Spleen (tissue), 11 donors: Measurements from ENCODE around the gene MICALL2. TPM values are rescaled to one million over a fixed set of nuclear protein-coding genes. Genes with fewer than 3 reads are reported as not detected.
A peak's percentile ranks its signal among the peaks of the same experiment; 100 is the strongest.

Experiments used
- DNase-seq: peaks from one replicate; pipeline ENCODE4 v3.0.0-alpha.2; 2020
- H3K27ac ChIP-seq, 8 donors: fragments of 200-600 bp; sonication (generic) in 7 of 8; 1 replicate in 4 of 8; 2 replicates in 4 of 8; pipeline versions ENCODE4 v1.5.0 to v1.8.0; 2016 to 2021; ENCODE audit warnings: inconsistent platforms in 4 of 8, mild to moderate bottlenecking in 4 of 8, moderate library complexity in 1 of 8
- H3K27me3 ChIP-seq, 7 donors: fragments of 200-600 bp; sonication (generic) in 6 of 7; replicated peaks in 1 of 7; 1 replicate in 4 of 7; 2 replicates in 3 of 7; pipeline versions ENCODE4 v1.5.0 to v1.8.0; 2016 to 2021; ENCODE audit warnings: inconsistent platforms in 3 of 7, mild to moderate bottlenecking in 1 of 7
- H3K36me3 ChIP-seq, 6 donors: fragments of 200-600 bp; sonication (generic) in 5 of 6; 1 replicate in 4 of 6; 2 replicates in 2 of 6; pipeline versions ENCODE4 v1.5.0 to v1.8.0; 2016 to 2021; ENCODE audit warnings: inconsistent platforms in 2 of 6
- H3K4me1 ChIP-seq, 6 donors: fragments of 200-600 bp; sonication (generic) in 5 of 6; 1 replicate in 3 of 6; 2 replicates in 3 of 6; pipeline versions ENCODE4 v1.5.0 to v1.8.0; 2016 to 2021; ENCODE audit warnings: inconsistent platforms in 3 of 6
- H3K4me3 ChIP-seq, 8 donors: fragments of 200-600 bp; sonication (generic) in 7 of 8; 1 replicate in 4 of 8; 2 replicates in 4 of 8; pipeline versions ENCODE4 v1.5.0 to v1.8.0; 2016 to 2021; ENCODE audit warnings: inconsistent platforms in 4 of 8, mild to moderate bottlenecking in 4 of 8, moderate library complexity in 2 of 8
- H3K9me3 ChIP-seq, 8 donors: fragments of 200-600 bp; sonication (generic) in 7 of 8; 1 replicate in 4 of 8; 2 replicates in 4 of 8; pipeline versions ENCODE4 v1.5.0 to v1.8.0; 2016 to 2021; ENCODE audit warnings: inconsistent platforms in 4 of 8
- POLR2A ChIP-seq, 3 donors: fragments of 450-650 bp; IDR thresholded peaks; one replicate each; pipeline ENCODE4 v1.5.1; 2017; ENCODE audit warnings: antibody characterized with exemption in 3 of 3, mild to moderate bottlenecking in 1 of 3
- POLR2AphosphoS5 ChIP-seq, 3 donors: sonication (generic); formaldehyde crosslinking; IDR thresholded peaks; one replicate each; pipeline ENCODE4 v1.5.1; 2017; ENCODE audit warnings: antibody characterized with exemption in 3 of 3
- WGBS, 5 donors: extraction: QIAGEN DNeasy Blood & Tissue Kit in 3 of 5; methylation state at CpG; one replicate each; pipeline versions ENCODE4 v1.1.5 to v1.1.7; 2013 to 2018; 5-methylcytosine and 5-hydroxymethylcytosine counted together
- intact Hi-C: fragments of 100-400 bp; cut with DNase I; formaldehyde crosslinking; loops from one replicate; pipeline ENCODE4 v1.15.0; 2023; ENCODE audit warnings: low total_unique reads
- polyA plus RNA-seq, 3 donors: library from polyadenylated mRNA; stranded (reverse); fragments of 200-250 nt; gene quantifications; one replicate each; pipeline ENCODE4 v1.2.1, GENCODE V29; 2013
- total RNA-seq, 7 donors: library from RNA; depleted of rRNA in 3 of 7; stranded (reverse); fragments of >200 nt in 3 of 7; fragmentation: NEBNext Ultra II Directional in 4 of 7; extraction: Animal tissue kit (Norgen Biotek cat#: 25700) in 4 of 7; gene quantifications; one replicate each; pipeline versions ENCODE4 v1.1.0 to v1.2.1, GENCODE V29; 2016 to 2021
- TF ChIP-seq, protein P1 (sequence below), 11 experiments: fragments of 200-600 bp in 7 of 11; fragments of 450-650 bp in 4 of 11; sonication (generic) in 4 of 11; IDR thresholded peaks in 8 of 11; conservative IDR thresholded peaks in 3 of 11; 1 replicate in 7 of 11; 2 replicates in 4 of 11; pipeline versions ENCODE4 v1.4.0 to v1.8.0; 2016 to 2021; ENCODE audit warnings: antibody characterized with exemption in 11 of 11, inconsistent platforms in 4 of 11, mild to moderate bottlenecking in 1 of 11
- donor health status: healthy with polysubstance abuse.
- donor health status: DM: no; HTN: no; CAD: no; lungs with moderate emphysema.
- donor health status: DM: no; HTN: no; CAD: no.
- donor health status: Bipolar disorder and iron deficiency.
- donor health status: healthy.
- donor health status: DM: no; HTN: no; CAD: no.
- donor health status: DM: yes; HTN: yes; CAD: no.

MICALL2 gene
- total and polyA plus RNA-seq, 10 donors, result 36.3 to 361 (median 96.7) TPM

DNA sequence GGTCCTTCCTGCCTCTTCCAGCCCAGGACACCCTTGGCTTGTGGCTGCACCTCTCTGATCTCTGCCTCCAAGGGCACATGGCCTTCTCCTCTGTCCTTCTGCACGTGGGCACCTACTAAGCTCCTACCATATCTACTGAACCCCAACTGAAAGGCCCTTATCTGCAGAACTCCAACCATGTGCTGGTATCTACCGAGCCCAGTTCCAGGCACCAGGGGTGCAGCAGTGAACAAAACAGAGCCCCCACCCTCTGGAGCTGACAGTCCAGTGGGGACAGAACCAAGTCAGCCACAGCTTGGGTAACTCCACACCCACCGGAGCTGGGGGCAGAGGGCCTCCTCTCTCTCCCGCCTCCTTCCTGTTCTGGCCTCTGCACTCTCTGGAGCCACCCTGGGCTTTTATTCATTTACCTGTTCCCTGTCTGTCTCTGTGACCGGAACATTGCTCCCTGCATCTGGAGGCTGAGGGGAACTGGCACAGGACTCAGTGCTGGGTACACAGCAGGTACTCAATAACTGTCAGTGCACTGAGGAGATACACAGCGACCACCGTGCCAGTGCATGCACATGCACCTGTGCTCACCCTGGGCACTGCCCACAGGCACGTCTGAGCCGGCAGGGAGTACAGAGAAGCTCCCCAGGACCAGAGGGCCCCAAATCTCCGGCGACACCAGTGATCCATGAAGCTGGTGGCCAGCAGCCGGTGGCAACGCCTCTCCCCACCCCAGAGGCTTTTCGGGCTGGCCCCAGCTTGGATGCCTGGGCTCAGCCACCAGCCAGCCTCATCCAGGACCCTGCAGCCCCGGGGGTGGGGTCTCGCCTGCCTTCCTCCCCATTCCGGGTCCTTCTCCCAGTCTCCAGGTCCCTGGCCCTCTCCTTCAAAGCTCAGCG lies 2.0 kb downstream of the MICALL2 start:
- Histone ChIP-seq H3K9me3 (no peaks in the 10 kb centered on the region), H3K27me3 (no peaks in the 10 kb centered on the region), H3K27ac (peak overlapping the region in 5 of 8 donors; percentile 84 to 88 (median 86)), H3K36me3 (no peaks in the 10 kb centered on the region), H3K4me1 (peaks cover 26 to 96% (median 82%) of the 10 kb centered on the region in 6 donors), H3K4me3 (peak overlapping the region; percentile 78 to 98 (median 86))
- no peak for DNase-seq
- TF ChIP-seq POLR2AphosphoS5 (IDR thresholded peaks at IDR 0.05), result no peak
- TF ChIP-seq POLR2A (IDR thresholded peaks at IDR 0.05), result no peak
- TF ChIP-seq, protein P1, sequence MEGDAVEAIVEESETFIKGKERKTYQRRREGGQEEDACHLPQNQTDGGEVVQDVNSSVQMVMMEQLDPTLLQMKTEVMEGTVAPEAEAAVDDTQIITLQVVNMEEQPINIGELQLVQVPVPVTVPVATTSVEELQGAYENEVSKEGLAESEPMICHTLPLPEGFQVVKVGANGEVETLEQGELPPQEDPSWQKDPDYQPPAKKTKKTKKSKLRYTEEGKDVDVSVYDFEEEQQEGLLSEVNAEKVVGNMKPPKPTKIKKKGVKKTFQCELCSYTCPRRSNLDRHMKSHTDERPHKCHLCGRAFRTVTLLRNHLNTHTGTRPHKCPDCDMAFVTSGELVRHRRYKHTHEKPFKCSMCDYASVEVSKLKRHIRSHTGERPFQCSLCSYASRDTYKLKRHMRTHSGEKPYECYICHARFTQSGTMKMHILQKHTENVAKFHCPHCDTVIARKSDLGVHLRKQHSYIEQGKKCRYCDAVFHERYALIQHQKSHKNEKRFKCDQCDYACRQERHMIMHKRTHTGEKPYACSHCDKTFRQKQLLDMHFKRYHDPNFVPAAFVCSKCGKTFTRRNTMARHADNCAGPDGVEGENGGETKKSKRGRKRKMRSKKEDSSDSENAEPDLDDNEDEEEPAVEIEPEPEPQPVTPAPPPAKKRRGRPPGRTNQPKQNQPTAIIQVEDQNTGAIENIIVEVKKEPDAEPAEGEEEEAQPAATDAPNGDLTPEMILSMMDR (IDR thresholded peaks at IDR 0.05 in 8 of 11, conservative IDR thresholded peaks at IDR 0.05 in 3 of 11), result no peak
- WGBS, 5 donors, result 24 to 59% (median 39%) methylated on average over 10 to 18 of the region's 18 CpGs
- intact Hi-C loops, result no loop called here

DNA sequence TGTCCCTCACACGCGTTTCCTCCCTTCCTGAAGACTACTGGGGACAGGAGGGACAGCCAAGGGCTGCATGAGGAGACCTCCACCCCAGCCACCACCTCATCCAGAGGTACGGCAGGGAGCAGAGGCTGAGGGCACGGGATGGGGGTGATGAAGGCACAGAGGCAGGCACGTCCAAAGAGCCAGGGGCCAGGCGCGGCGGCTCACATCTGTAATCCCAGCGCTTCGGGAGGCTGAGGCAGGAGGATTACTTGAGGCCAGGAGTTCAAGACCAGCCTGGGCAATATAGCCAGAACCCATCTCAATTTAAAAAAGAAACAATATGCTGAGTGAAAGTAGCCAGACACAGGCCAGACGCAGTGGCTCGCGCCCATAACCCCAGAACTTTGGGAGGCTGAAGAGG lies 3.3 kb downstream of the MICALL2 start:
- DNase-seq, result no peak
- peaks cover 0 to 8% (median 0%) of the 10 kb centered on the region in 6 donors for H3K36me3 ChIP-seq
- no peaks in the 10 kb centered on the region for H3K27me3 ChIP-seq
- peak in 1 of 3 donors; percentile 59 for TF ChIP-seq POLR2AphosphoS5 (IDR thresholded peaks at IDR 0.05)
- TF ChIP-seq POLR2A (IDR thresholded peaks at IDR 0.05), result no peak
- peak overlapping the region in 6 of 8 donors; percentile 26 to 88 (median 84) for H3K27ac ChIP-seq
- peak overlapping the region in 6 of 8 donors; percentile 78 to 98 (median 86) for H3K4me3 ChIP-seq
- WGBS, 5 donors, result 64 to 81% (median 77%) methylated on average over 11 to 13 of the region's 13 CpGs
- H3K9me3 ChIP-seq, result no peaks in the 10 kb centered on the region
- peaks cover 15 to 96% (median 79%) of the 10 kb centered on the region in 6 donors for H3K4me1 ChIP-seq
- intact Hi-C loops, result no loop called here

DNA sequence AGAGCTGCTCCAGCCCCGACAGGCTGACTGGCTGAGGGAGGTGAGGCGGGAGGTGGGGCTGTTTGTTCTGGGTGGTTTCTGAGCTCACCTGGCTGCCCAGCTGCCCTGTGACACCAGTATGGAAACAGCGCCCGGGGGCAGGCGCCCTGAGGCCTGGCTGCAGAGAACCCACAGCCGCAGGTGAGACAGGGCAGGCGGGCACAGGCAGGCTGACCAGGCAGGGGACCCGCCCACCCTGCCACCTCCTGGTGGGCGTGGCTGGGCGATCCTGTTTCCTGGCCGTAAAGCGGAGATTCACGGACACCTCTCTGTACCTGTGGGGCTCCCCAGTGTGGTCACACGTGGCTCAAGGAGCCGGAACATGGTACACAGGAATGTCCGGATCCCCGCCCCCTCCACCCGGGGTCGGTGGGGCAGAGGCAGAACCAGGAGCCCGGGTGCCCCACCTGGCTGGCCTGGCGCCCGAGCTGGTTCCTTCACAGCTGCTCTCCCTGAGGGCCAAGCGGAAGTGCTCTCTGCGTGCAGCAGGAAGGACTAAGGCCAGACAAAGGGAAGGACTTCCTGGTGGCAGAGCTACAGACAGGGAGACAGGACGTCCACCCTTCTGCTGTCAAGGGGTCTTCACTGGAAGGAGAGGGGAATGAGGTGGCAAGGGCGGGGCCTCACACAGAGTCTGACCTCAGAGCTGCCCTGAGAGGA lies 3.9 kb downstream of the MICALL2 start:
- no peaks in the 10 kb centered on the region for H3K27me3 ChIP-seq
- no peaks in the 10 kb centered on the region for H3K9me3 ChIP-seq
- intact Hi-C loops, result no loop called here
- 49 to 68% (median 62%) methylated on average over 13 to 26 of the region's 26 CpGs for WGBS, 5 donors
- peaks cover 14 to 96% (median 76%) of the 10 kb centered on the region in 6 donors for H3K4me1 ChIP-seq
- H3K36me3 ChIP-seq, result peaks cover 0 to 11% (median 0%) of the 10 kb centered on the region in 6 donors
- H3K4me3 ChIP-seq, result peak overlapping the region in 5 of 8 donors; percentile 5 to 98 (median 78)
- DNase-seq, result no peak
- TF ChIP-seq POLR2AphosphoS5 (IDR thresholded peaks at IDR 0.05) (peak; percentile 63 to 72 (median 68)), POLR2A (IDR thresholded peaks at IDR 0.05) (no peak)
- TF ChIP-seq, protein P1 (IDR thresholded peaks at IDR 0.05 in 8 of 11, conservative IDR thresholded peaks at IDR 0.05 in 3 of 11), result no peak
- peak overlapping the region; percentile 53 to 88 (median 82) for H3K27ac ChIP-seq

DNA sequence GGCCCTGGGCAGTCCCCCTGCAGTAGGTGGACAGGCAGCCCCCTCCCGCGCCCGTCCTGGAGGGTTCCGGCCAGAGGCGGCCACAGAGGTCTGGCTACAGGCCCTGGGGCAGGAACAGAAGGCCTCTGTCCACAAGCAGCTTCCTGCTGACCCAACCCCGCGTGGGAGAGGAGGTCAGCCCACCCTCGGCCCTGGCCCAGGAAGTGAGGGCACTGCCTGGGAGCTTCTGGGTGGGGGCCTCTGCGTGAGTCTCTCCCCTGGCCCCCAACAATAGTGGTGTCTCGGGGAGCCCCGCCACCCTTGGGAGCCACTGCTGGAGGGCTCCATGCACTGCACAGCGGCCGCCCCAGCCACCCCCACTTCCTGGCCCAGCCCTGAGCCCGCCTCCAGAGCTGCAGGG lies 4.7 kb downstream of the MICALL2 start:
- Histone ChIP-seq H3K27me3 (no peaks in the 10 kb centered on the region), H3K36me3 (peaks cover 0 to 20% (median 0%) of the 10 kb centered on the region in 6 donors), H3K4me3 (peak overlapping the region in 4 of 8 donors; percentile 5 to 98 (median 47)), H3K27ac (peak overlapping the region; percentile 27 to 88 (median 82)), H3K4me1 (peaks cover 9 to 97% (median 69%) of the 10 kb centered on the region in 6 donors), H3K9me3 (no peaks in the 10 kb centered on the region)
- 35 to 64% (median 49%) methylated on average over 5 to 14 of the region's 14 CpGs for WGBS, 5 donors
- TF ChIP-seq, protein P1 (IDR thresholded peaks at IDR 0.05 in 8 of 11, conservative IDR thresholded peaks at IDR 0.05 in 3 of 11), result no peak
- peak; percentile 49 to 79 (median 65) for TF ChIP-seq POLR2AphosphoS5 (IDR thresholded peaks at IDR 0.05)
- TF ChIP-seq POLR2A (IDR thresholded peaks at IDR 0.05), result no peak
- intact Hi-C loops, result no loop called here
- DNase-seq, result no peak
